ACC112 (cell line): ENCODE measurements around the gene FTH1.

ENCODE experiments used
- H2AFZ ChIP-seq: fragments of 200-600 bp; sonication (generic); one replicate; pipeline ENCODE4 v1.6.0; 2017; ENCODE audit warnings: antibody characterized with exemption, low read length; ENCODE audit not compliant: unreplicated experiment
- H3K27ac ChIP-seq: fragments of 200-600 bp; sonication (generic); 2 replicates; pipeline ENCODE4 v1.5.1; 2014; ENCODE audit warnings: low read depth, mild to moderate bottlenecking, antibody characterized with exemption, low read length, moderate library complexity
- H3K27me3 ChIP-seq: fragments of 200-600 bp; sonication (generic); 2 replicates; pipeline ENCODE4 v1.6.1; 2014; ENCODE audit warnings: mild to moderate bottlenecking, antibody characterized with exemption, low read length, moderate library complexity, mixed read lengths; ENCODE audit not compliant: insufficient read depth
- H3K36me3 ChIP-seq: fragments of 200-600 bp; sonication (generic); 2 replicates; pipeline ENCODE4 v1.6.1; 2016; ENCODE audit warnings: mild to moderate bottlenecking, antibody characterized with exemption, low read length, moderate library complexity, mixed read lengths; ENCODE audit not compliant: insufficient read depth
- H3K4me1 ChIP-seq: fragments of 200-600 bp; sonication (generic); one replicate; pipeline ENCODE4 v1.6.1; 2016; ENCODE audit warnings: low read length, mixed read lengths; ENCODE audit not compliant: insufficient read depth, unreplicated experiment, control insufficient read depth
- H3K4me3 ChIP-seq: fragments of 200-600 bp; sonication (generic); 2 replicates; pipeline ENCODE4 v1.5.1; 2014; ENCODE audit warnings: mild to moderate bottlenecking, low read depth, low read length
- H3K79me2 ChIP-seq: fragments of 200-600 bp; sonication (generic); one replicate; pipeline ENCODE4 v1.6.0; 2016; ENCODE audit warnings: low read length; ENCODE audit not compliant: control insufficient read depth, unreplicated experiment, insufficient read depth

The FTH1 gene

DNA sequence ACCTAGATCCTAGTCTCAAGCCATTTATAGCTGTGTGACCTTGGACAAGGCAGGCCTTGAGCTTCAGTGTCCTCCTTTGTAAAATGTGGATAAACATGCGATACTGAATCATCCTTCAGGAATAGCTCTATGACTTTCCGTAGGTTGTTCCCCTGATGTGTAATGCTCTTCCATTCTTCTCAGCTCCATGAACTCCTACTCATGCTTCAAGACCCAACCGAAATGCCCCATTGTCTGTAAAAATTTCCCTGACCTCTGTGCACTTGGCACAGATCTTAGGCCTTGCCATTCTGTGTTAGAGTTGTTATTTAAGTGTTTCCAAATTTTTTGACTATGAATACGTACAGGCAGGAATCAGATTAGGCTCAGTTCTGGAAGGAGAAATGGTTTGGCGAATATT, 20.5 kb downstream of the FTH1 start:
- no peaks in the 10 kb centered on the region for H3K79me2 ChIP-seq
- H3K36me3 ChIP-seq = no peaks in the 10 kb centered on the region
- no peak overlapping the region for H3K27ac ChIP-seq
- H2AFZ ChIP-seq = no peak overlapping the region
- 0 out of 2 replicates have a peak, but pooled peaks cover 5% of the 10 kb centered on the region for H3K27me3 ChIP-seq
- H3K4me3 ChIP-seq = no peak overlapping the region
- H3K4me1 ChIP-seq = peaks cover 21% of the 10 kb centered on the region

DNA sequence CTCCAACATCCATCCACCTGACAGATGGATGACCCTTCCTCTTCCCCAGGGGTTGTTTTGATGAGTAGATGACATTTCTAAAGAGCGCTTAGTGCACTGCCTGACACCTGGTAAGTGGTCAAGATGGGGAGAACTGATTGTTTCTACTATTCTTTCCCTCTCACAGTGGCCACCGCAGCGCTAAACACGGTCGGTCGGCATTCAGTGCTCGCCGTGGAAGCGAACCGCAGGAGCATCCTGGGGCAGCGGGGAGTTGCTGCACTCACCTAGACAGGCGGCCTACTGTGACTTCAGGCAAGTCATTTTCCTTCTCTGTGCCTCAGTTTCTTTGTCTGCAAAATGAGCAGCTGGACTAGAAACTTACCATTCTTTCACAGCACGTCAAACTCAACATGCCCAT, 22.2 kb downstream of the FTH1 start:
- Histone ChIP-seq H3K36me3 (no peaks in the 10 kb centered on the region), H3K27ac (no peak overlapping the region), H2AFZ (no peak overlapping the region), H3K4me3 (no peak overlapping the region), H3K27me3 (0 out of 2 replicates have a peak, but pooled peaks cover 5% of the 10 kb centered on the region), H3K79me2 (no peaks in the 10 kb centered on the region), H3K4me1 (peaks cover 19% of the 10 kb centered on the region)

DNA sequence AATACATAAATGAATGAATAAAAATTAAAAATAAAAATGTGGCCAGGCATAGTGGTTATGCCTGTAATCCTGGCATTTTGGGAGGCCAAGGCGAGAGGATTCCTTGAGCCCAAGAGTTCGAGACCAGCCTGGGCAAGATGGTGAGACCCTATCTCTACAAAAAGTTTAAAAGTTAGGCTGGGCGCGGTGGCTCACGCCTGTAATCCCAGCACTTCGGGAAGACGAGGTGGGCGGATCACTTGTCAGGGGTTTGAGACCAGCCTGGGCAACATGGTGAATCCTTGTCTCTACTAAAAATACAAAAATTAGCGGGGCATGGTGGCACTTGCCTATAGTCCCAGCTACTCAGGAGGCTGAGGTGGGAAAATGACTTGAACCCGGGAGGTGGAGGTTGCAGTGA, 27.0 kb downstream of the FTH1 start:
- no peaks in the 10 kb centered on the region for H3K36me3 ChIP-seq
- no peaks in the 10 kb centered on the region for H3K4me1 ChIP-seq
- H3K4me3 ChIP-seq = no peak overlapping the region
- no peak overlapping the region for H3K27ac ChIP-seq
- H3K27me3 ChIP-seq = 0 out of 2 replicates have a peak, but pooled peaks cover 10% of the 10 kb centered on the region
- no peak overlapping the region for H2AFZ ChIP-seq
- H3K79me2 ChIP-seq = no peaks in the 10 kb centered on the region

DNA sequence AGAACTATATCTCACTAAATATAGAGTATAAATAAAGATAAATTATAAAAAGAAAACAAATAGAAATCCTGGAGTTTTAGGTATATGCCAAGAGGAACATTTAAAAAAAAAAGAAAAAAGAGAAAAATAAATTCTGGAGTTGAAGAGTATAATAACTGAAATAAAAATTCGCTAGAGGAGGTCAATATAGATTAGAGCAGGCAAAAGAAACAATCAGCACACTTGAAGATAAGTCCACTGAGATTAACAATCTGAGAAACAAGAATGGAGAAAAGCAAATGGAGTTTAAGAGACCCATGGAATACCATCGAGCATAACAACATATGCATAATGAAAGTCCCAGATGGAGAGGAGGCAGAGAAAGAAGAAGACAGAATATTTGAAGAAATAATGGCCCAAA, 31.6 kb downstream of the FTH1 start:
- no peaks in the 10 kb centered on the region for H3K36me3 ChIP-seq
- H3K27me3 ChIP-seq = peaks cover 12% of the 10 kb centered on the region; the same call in 1 of the 2 replicates
- H3K4me1 ChIP-seq = no peaks in the 10 kb centered on the region
- no peak overlapping the region for H3K4me3 ChIP-seq
- H3K79me2 ChIP-seq = no peaks in the 10 kb centered on the region
- no peak overlapping the region for H3K27ac ChIP-seq
- H2AFZ ChIP-seq = no peak overlapping the region

DNA sequence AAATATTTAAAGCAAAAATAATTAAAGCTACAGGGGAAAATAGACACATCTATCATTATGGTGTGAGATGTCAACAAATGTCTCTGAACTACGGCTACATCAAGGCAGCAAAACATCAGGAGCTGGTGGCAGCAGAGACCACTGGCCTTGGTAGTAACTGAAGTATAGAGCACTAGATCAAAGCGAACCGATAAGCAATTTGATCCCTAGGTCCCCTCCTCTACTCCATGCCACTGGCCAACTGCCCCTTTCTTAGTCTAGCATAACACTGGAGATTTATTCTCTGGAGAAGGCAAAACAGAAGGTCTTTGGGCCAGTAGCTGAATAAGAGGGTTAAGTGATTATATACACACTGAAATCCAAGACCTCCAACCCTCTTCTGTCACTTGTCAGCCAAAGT, 36.5 kb downstream of the FTH1 start:
- Histone ChIP-seq H3K27ac (no peak overlapping the region), H3K27me3 (peaks cover 8% of the 10 kb centered on the region; the same call in 1 of the 2 replicates), H3K4me3 (no peak overlapping the region), H3K4me1 (no peaks in the 10 kb centered on the region), H3K36me3 (no peaks in the 10 kb centered on the region), H2AFZ (no peak overlapping the region), H3K79me2 (no peaks in the 10 kb centered on the region)

DNA sequence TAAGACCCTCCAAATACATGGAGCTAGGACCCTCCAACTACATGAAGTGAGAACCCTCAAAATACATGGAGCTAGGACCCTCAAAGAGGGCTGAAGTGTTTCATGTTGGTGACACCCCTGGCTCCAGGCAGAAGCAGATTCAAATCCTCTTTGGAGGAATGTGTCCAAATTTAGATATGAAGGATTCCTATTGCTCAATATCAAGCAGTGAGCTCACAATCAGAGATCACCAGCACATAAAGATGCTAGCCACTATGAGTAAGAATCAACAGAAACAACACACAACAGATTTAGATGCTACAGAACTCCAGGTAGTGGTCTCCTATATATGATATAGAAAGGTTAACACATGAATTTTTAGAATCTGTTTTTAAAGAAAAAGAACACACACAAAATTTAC, 38.8 kb downstream of the FTH1 start:
- Histone ChIP-seq H3K36me3 (no peaks in the 10 kb centered on the region), H3K4me1 (no peaks in the 10 kb centered on the region), H3K27ac (no peak overlapping the region), H3K79me2 (no peaks in the 10 kb centered on the region), H3K27me3 (peaks cover 6% of the 10 kb centered on the region; the same call in 1 of the 2 replicates), H2AFZ (no peak overlapping the region), H3K4me3 (no peak overlapping the region)

DNA sequence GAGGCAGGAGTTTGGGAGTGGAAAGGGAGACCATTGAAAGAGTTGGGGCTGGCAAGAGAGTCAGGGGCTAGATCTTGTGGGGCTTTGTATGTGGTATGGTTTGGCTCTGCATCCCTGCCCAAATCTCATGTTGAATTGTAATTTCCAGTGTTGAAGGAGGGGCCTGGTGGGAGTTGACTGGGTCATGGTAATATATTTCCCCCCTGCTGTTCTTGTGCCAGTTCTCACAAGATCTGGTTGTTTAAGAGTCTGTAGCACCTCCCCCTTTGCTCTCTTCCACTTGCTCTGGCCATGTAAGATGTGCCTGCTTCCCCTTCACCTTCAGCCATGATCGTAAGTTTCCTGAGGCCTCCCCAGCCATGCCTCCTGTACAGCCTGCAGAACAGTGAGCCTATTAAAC, 39.9 kb downstream of the FTH1 start:
- Histone ChIP-seq H3K4me3 (no peak overlapping the region), H3K4me1 (peaks cover 10% of the 10 kb centered on the region), H3K36me3 (no peaks in the 10 kb centered on the region), H3K79me2 (no peaks in the 10 kb centered on the region), H3K27ac (no peak overlapping the region), H3K27me3 (peaks cover 6% of the 10 kb centered on the region; the same call in 1 of the 2 replicates), H2AFZ (no peak overlapping the region)

DNA sequence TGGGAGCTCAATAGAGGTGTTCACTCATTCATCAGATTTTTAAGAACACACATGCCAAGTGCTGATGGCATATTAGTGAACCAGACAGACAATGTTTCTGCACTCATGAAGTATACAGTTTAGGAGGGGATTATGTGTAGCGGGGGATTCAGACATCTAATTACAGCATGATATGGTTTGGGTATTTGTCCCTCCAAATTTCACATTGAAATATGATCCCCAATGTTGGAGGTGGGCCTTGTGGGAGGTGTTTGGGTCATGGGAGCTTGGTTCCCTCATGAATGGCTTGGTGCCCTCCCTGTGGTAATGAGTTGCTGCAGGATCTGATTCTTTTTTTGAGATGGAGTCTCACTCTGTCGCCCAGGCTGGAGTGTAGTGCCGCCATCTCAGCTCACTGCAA, 41.2 kb downstream of the FTH1 start:
- no peak overlapping the region for H3K4me3 ChIP-seq
- H3K79me2 ChIP-seq = no peaks in the 10 kb centered on the region
- H3K4me1 ChIP-seq = peaks cover 10% of the 10 kb centered on the region
- no peak overlapping the region for H2AFZ ChIP-seq
- H3K36me3 ChIP-seq = no peaks in the 10 kb centered on the region
- H3K27ac ChIP-seq = no peak overlapping the region
- H3K27me3 ChIP-seq = peaks cover 4% of the 10 kb centered on the region; the same call in 1 of the 2 replicates

DNA sequence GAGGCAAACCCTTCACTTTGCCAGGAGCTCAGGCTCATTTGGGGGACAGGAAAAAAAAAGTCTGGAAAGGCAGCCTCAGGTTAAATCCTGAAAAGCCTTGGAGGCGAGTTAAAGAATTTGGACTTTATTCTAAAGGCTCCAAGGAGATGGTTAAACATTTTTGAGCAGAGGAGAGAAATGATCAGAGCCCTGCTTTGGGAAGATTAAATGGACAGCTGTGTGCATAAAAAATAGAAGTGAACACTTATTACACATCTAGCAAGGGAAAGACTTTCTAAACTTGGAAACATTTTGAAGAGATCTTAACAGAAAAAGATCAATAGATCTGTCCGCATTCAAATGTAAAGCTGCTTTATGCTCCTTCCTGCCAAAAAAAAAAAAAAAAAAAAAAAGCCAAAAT, 41.7 kb downstream of the FTH1 start:
- peaks cover 10% of the 10 kb centered on the region for H3K4me1 ChIP-seq

DNA sequence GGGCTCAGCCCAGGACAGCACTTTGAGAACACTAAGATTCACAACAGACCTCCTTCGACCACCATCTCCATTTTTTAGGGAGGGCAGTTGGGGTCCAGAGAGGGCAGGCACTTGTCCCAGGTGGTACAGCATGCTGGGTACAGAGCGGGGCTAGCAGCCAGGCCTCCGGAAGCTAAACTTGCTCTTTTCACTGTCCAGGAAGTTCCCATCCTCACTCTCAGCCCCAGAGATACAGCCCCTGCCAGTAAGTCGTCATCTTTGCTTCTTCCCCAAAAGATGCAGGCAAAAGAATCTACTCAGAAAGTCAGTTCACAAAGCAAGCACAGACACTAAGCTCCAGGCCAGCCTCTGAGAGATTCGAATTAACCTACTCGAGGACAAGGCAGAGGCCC, 43.4 kb downstream of the FTH1 start:
- H3K79me2 ChIP-seq = no peaks in the 10 kb centered on the region

More for the DNA sequence above, 41.7 kb downstream of the FTH1 start:
- no peak overlapping the region for H3K4me3 ChIP-seq
- H2AFZ ChIP-seq = no peak overlapping the region
- no peak overlapping the region for H3K27ac ChIP-seq
- H3K79me2 ChIP-seq = no peaks in the 10 kb centered on the region
- H3K36me3 ChIP-seq = no peaks in the 10 kb centered on the region
- H3K27me3 ChIP-seq = no peaks in the 10 kb centered on the region

DNA sequence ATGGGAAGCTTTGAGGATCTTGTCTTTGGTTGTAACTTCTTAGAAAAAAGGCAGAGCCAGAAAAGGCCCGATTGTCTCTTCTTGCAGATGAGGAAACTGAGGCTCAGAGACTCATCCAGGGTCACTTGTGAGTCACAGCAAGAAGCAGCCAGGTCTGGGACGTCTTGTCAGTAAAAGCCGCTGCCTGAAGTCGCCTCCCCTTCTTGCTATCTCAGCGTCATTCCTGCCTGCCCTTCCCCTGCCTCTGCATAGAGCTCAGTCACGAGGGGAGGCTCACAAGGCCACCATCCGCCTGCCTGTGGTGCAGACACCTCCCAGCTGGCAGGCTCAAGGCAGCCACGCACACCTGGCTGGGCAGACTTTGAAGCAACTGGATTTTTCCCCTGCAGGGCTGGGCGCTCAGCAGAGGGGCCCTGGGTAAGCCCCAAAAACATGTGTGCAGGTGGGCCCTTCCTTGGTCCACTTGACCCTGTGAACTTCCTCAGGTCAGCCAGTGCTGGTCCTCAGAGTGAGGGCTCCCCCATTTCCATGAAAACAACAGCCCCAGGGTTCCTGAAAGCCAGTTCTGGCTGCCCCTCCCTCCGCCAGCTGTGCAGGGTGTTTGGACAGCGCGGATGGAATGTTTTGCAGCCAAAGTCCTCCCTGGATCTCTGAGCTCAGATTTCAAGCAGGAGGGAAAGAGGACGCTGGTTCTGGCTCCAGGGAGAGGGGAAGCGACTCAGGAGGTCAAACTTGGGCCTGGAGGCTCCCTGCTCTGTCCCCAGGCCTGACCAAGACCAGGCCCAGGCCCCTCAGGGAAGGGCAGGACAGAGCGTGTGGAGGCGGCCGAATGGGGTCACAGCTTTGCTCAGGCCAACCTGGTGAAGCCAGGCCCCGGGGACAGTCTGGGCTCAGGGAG, 44.0 kb downstream of the FTH1 start:
- Histone ChIP-seq H3K27ac (no peak overlapping the region), H3K79me2 (no peaks in the 10 kb centered on the region), H3K36me3 (no peaks in the 10 kb centered on the region), H3K4me3 (no peak overlapping the region), H3K27me3 (no peaks in the 10 kb centered on the region), H3K4me1 (peaks cover 10% of the 10 kb centered on the region), H2AFZ (no peak overlapping the region)

More for the DNA sequence above, 43.4 kb downstream of the FTH1 start:
- Histone ChIP-seq H3K4me1 (peaks cover 10% of the 10 kb centered on the region), H3K27ac (no peak overlapping the region), H3K36me3 (no peaks in the 10 kb centered on the region), H3K27me3 (no peaks in the 10 kb centered on the region), H3K4me3 (no peak overlapping the region), H2AFZ (no peak overlapping the region)
